Spleen (tissue), 7 donors: ENCODE results near the gene TNRC6A.

Experiments
- POLR2A ChIP-seq, 3 donors: fragments of 450-650 bp; IDR thresholded peaks; one replicate each; pipeline ENCODE4 v1.5.1; 2017; ENCODE audit warnings: antibody characterized with exemption in 3 of 3, mild to moderate bottlenecking in 1 of 3
- TF ChIP-seq, protein P1 (sequence below), 11 experiments: fragments of 200-600 bp in 7 of 11; fragments of 450-650 bp in 4 of 11; sonication (generic) in 4 of 11; IDR thresholded peaks in 8 of 11; conservative IDR thresholded peaks in 3 of 11; 1 replicate in 7 of 11; 2 replicates in 4 of 11; pipeline versions ENCODE4 v1.4.0 to v1.8.0; 2016 to 2021; ENCODE audit warnings: antibody characterized with exemption in 11 of 11, inconsistent platforms in 4 of 11, mild to moderate bottlenecking in 1 of 11
- donor health status: DM: no; HTN: no; CAD: no; lungs with moderate emphysema.
- donor health status: DM: no; HTN: no; CAD: no.
- donor health status: DM: no; HTN: no; CAD: no.

DNA sequence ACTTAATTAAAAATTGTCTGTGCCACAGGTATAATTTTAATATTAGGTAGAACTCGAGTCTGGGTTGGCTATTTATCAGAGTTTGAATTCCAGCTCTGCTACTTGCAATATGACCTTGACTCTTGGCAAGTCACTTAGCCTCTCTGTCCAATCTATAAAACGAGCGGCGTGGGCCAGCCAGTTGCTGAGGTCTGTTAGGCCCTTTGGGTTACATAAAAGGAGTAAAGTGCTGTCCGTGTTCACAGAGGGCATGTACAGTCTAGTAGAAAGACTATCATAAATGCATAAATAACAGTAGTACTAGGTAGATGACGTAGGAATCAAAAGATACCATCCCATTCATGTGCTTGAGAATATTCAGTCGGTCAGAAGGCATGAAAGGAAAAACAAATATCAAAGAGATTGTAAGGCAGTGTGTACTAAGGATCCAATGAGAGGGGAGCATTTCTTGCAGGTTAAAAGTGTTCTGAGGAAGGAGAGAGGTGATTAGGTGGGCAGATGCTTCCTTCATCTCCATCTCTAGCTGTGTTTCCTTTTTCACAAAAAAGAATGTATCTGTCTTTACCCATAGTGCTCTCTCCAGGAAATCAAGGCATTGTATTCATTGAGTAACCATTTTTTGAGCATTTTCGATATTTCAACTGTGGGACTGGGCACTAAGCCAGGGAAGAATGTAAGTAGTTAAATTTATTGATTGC is 2.4 kb downstream of the TNRC6A start:
- TF ChIP-seq, protein P1, sequence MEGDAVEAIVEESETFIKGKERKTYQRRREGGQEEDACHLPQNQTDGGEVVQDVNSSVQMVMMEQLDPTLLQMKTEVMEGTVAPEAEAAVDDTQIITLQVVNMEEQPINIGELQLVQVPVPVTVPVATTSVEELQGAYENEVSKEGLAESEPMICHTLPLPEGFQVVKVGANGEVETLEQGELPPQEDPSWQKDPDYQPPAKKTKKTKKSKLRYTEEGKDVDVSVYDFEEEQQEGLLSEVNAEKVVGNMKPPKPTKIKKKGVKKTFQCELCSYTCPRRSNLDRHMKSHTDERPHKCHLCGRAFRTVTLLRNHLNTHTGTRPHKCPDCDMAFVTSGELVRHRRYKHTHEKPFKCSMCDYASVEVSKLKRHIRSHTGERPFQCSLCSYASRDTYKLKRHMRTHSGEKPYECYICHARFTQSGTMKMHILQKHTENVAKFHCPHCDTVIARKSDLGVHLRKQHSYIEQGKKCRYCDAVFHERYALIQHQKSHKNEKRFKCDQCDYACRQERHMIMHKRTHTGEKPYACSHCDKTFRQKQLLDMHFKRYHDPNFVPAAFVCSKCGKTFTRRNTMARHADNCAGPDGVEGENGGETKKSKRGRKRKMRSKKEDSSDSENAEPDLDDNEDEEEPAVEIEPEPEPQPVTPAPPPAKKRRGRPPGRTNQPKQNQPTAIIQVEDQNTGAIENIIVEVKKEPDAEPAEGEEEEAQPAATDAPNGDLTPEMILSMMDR (IDR thresholded peaks at IDR 0.05 in 8 of 11, conservative IDR thresholded peaks at IDR 0.05 in 3 of 11): no peak
- TF ChIP-seq POLR2A (IDR thresholded peaks at IDR 0.05): no peak
